ENCODE data around the gene ELOB. TPM values are rescaled to one million over a fixed set of nuclear protein-coding genes. Genes with fewer than 3 reads are reported as not detected.

The ELOB gene
- 323 and 366 TPM in 2 replicates for total RNA-seq

GRCh38 chr16:2777231-2777902 lies at the start of gene ELOB:
Gene ELOB, minus strand, starts transcription at chr16:2777280. Its CDS starts 41 bp downstream, at chr16:2777239.

GRCh38 chr16:2816751-2817339 lies 39.8 kb upstream of the ELOB start, which contains the start of gene PRSS21:
Gene PRSS21, plus strand, starts transcription at chr16:2817237. Its CDS starts 32 bp downstream, at chr16:2817269.

GRCh38 chr16:2787406-2787805 lies 10.3 kb upstream of the ELOB start, which contains the start of gene PRSS33:
Gene PRSS33, minus strand, starts transcription at chr16:2787560. Its CDS starts 1,013 bp downstream, at chr16:2786547.

GRCh38 chr16:2752035-2752849 lies 24.8 kb downstream of the ELOB start, which contains the start of gene SRRM2:
Gene SRRM2, plus strand, starts transcription at chr16:2752638. Its CDS starts 3,727 bp downstream, at chr16:2756365.

Other genes with a start within 250 kb of the ELOB start
- gene CEMP1, start 245.9 kb downstream of the ELOB start, total RNA-seq, result not detected in 2 replicates
- 16.9 and 22.8 TPM in 2 replicates for gene PDPK1, start 239.3 kb downstream of the ELOB start, total RNA-seq
- 21.4 and 32.6 TPM in 2 replicates for gene KCTD5, start 94.8 kb downstream of the ELOB start, total RNA-seq
- 0.19 and 0.56 TPM in 2 replicates for gene PRSS27, start 57.1 kb downstream of the ELOB start, total RNA-seq
- gene SRRM2, start 24.6 kb downstream of the ELOB start, total RNA-seq, result 38.5 and 43.7 TPM in 2 replicates
- not detected in 2 replicates for gene PRSS33, start 10.3 kb upstream of the ELOB start, total RNA-seq
- not detected in 2 replicates for gene PRSS41, start 21.2 kb upstream of the ELOB start, total RNA-seq
- gene PRSS21, start 40.0 kb upstream of the ELOB start, total RNA-seq, result 1.7 TPM in 2 replicates
- 2.5 and 3.8 TPM in 2 replicates for gene ZG16B, start 53.0 kb upstream of the ELOB start, total RNA-seq
- under 0.01 TPM in 1 of 2 replicates, not detected in the other for gene PRSS22, start 80.9 kb upstream of the ELOB start, total RNA-seq
- gene FLYWCH2, start 105.9 kb upstream of the ELOB start, total RNA-seq, result 45.1 and 91.6 TPM in 2 replicates
- 38.3 and 41.2 TPM in 2 replicates for gene FLYWCH1, start 134.7 kb upstream of the ELOB start, total RNA-seq
- under 0.01 TPM in 1 of 2 replicates, not detected in the other for gene KREMEN2, start 187.0 kb upstream of the ELOB start, total RNA-seq
- 1.7 and 8.1 TPM in 2 replicates for gene PAQR4, start 192.1 kb upstream of the ELOB start, total RNA-seq
- 0.56 and 12.8 TPM in 2 replicates for gene PKMYT1, start 203.2 kb upstream of the ELOB start, total RNA-seq
- not detected in 2 replicates for gene CLDN9, start 235.6 kb upstream of the ELOB start, total RNA-seq
- 0.19 TPM in 1 of 2 replicates, not detected in the other for gene CLDN6, start 240.9 kb upstream of the ELOB start, total RNA-seq
- gene TNFRSF12A, start 243.1 kb upstream of the ELOB start, total RNA-seq, result 258 and 401 TPM in 2 replicates
- gene HCFC1R1, start 246.7 kb upstream of the ELOB start, total RNA-seq, result 7.1 and 10.4 TPM in 2 replicates
- 18.0 and 30.1 TPM in 2 replicates for gene THOC6, start 246.8 kb upstream of the ELOB start, total RNA-seq

Measured in regular cardiac myocyte (primary cell).